Measurements from ENCODE around the gene TNFRSF18.
A peak's percentile ranks its signal among the peaks of the same experiment; 100 is the strongest.

The TNFRSF18 gene

GRCh38 chr1:1162597-1163537, 43.5 kb downstream of the TNFRSF18 start:
- DNase-seq = peak; percentile 89 to 96

GRCh38 chr1:1161683-1162079, 44.7 kb downstream of the TNFRSF18 start:
- no peak for DNase-seq

DNA sequence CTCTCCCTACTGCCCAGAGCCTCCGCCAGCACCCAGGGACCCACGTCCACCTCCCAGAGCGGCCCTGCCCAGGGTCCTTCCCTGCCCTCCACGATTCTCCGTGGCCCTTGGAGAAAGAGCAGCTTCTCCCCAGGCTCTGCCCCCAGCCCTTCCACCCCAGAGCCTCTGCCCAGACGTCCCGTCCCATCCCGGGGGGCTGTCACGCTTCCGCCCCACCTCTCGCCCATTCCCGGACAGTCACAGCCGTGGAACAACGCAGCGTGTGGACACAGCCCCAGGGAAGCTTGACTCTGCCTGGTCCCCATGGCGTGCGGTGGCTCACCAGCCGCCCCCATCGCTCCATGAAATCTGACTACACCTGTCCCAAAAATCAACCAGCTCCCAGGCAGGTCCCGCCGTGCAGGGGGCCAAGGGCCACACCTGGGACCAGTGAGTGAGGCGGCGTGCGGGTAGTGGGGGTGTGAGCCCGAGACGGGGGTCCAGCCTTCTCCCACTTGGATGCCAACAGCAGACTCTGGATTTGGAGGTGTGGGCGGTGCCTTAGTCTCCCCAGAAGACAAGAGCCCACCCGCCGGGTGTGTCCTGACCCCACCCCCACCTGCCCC, 45.2 kb downstream of the TNFRSF18 start:
- no peak for DNase-seq

GRCh38 chr1:1160281-1160930, 46.0 kb downstream of the TNFRSF18 start:
- DNase-seq = no peak

GRCh38 chr1:1157914-1158710, 48.3 kb downstream of the TNFRSF18 start:
- DNase-seq = peak in 1 of 2 experiments; percentile 49

DNA sequence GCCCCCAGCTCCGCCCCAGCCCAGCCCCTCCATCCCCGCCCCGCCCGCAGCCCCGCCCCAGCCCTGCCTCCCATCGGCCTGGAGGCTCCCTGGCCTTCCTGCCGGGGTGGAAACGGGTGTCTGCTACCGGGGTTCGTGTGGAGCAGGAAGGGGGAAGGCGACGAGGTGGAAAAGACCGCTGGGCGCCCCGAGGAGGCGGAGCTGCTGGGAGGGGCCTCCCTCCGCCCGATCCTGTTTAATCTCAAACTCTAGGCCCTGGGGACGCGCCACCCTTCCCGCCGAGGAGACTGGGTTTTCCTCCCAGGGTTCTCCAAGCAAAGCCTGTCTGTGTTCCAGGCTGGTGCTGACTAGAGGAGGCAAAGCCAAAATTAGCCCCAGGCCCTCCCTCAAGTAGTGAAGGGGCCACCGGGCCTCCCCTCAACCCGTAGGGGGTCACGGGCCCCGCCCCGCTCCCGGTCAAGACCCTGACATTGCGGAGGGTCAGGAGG, 48.9 kb downstream of the TNFRSF18 start:
- DNase-seq = peak; percentile 72 to 90

DNA sequence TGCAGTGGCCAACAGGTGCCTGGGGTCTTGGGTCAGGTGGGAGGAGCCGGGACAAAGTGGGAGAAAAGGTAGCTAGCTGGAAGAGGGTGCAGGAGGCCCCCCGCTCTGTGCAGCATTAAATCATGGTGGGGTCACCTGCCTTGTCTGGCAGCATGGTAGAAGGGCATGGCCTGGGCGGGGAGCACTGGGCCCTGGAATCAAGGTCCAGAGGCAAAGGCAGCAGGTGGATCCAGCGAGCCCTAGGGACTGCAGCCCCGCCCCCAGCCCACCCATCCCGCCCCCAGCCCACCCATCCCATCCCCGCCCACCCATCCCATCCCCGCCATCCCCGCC, 49.4 kb downstream of the TNFRSF18 start:
- DNase-seq = no peak

GRCh38 chr1:1156140-1157032, 50.0 kb downstream of the TNFRSF18 start:
- DNase-seq = no peak

DNA sequence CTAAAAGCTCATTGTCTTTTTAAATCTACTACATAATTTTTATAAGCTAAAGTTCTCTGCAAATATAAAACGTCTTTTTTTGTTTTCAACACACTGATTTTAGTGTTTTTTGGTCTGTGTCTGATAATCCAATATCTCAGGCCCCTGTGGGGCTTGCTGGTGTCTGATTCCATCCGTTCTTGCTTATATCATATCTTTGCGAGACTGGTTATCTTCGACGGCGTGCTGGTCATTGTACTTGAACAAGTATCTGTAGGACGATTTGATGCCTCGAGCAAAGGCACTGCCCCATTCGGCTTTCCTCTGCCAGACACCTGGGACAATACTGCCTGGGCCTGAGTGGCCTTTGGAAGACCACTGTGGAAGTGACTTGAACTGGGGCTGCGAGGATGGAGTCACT, 51.1 kb downstream of the TNFRSF18 start:
- DNase-seq = no peak

GRCh38 chr1:1153874-1154273, 52.5 kb downstream of the TNFRSF18 start:
- DNase-seq = no peak

Data from NCI-H187 (cell line).